Measurements from ENCODE around the gene OSBP2.
"Not testable (repeated sequence)": the region's sequence is repeated elsewhere in the genome, so short reads cannot be mapped to it uniquely, and the experiment has no call there.

The OSBP2 gene

GRCh38 chr22:30674482-30674881 lies 20.2 kb upstream of the OSBP2 start:
- no peak overlapping the region for H3K27ac ChIP-seq (ENCODE audit: low read depth, low read length)

GRCh38 chr22:30675436-30675835 lies 19.2 kb upstream of the OSBP2 start:
- no peak overlapping the region for H3K9ac ChIP-seq (ENCODE audit: low read length in 5 of 5)
- H3K36me3 ChIP-seq (ENCODE audit: control insufficient read depth in 5 of 5, insufficient read depth in 5 of 5, low read length in 5 of 5), result no peaks in the 10 kb centered on the region
- H3K4me1 ChIP-seq (ENCODE audit: control insufficient read depth in 5 of 5, insufficient read depth in 5 of 5, low read length in 5 of 5), result no peaks in the 10 kb centered on the region
- no peak overlapping the region for H3K4me3 ChIP-seq (ENCODE audit: low read depth in 1 of 5, low read length in 5 of 5)
- H3K27me3 ChIP-seq (ENCODE audit: control insufficient read depth in 5 of 5, insufficient read depth in 4 of 5, low read length in 5 of 5), result peaks cover 0 to 15% (median 5%) of the 10 kb centered on the region in 5 donors
- no peak overlapping the region for H3K27ac ChIP-seq (ENCODE audit: low read depth, low read length)
- no peaks in the 10 kb centered on the region for H3K9me3 ChIP-seq (ENCODE audit: control insufficient read depth in 5 of 5, low read length in 5 of 5)

More at GRCh38 chr22:30674482-30674881, 20.2 kb upstream of the OSBP2 start:
- Histone ChIP-seq H3K36me3 (ENCODE audit: control insufficient read depth in 5 of 5, insufficient read depth in 5 of 5, low read length in 5 of 5) (no peaks in the 10 kb centered on the region), H3K4me3 (ENCODE audit: low read depth in 1 of 5, low read length in 5 of 5) (no peak overlapping the region), H3K4me1 (ENCODE audit: control insufficient read depth in 5 of 5, insufficient read depth in 5 of 5, low read length in 5 of 5) (no peaks in the 10 kb centered on the region), H3K9ac (ENCODE audit: low read length in 5 of 5) (no peak overlapping the region), H3K27me3 (ENCODE audit: control insufficient read depth in 5 of 5, insufficient read depth in 4 of 5, low read length in 5 of 5) (peaks cover 0 to 15% (median 5%) of the 10 kb centered on the region in 5 donors), H3K9me3 (ENCODE audit: control insufficient read depth in 5 of 5, low read length in 5 of 5) (no peaks in the 10 kb centered on the region)

GRCh38 chr22:30676565-30676964 lies 18.1 kb upstream of the OSBP2 start:
- not testable (repeated sequence) for H3K4me3 ChIP-seq (ENCODE audit: low read depth in 1 of 5, low read length in 5 of 5); H3K4me1 ChIP-seq (ENCODE audit: control insufficient read depth in 5 of 5, insufficient read depth in 5 of 5, low read length in 5 of 5); H3K27ac ChIP-seq (ENCODE audit: low read depth, low read length); H3K36me3 ChIP-seq (ENCODE audit: control insufficient read depth in 5 of 5, insufficient read depth in 5 of 5, low read length in 5 of 5); H3K9me3 ChIP-seq (ENCODE audit: control insufficient read depth in 5 of 5, low read length in 5 of 5); H3K9ac ChIP-seq (ENCODE audit: low read length in 5 of 5)
- peaks cover 0 to 15% (median 5%) of the 10 kb centered on the region in 5 donors for H3K27me3 ChIP-seq (ENCODE audit: control insufficient read depth in 5 of 5, insufficient read depth in 4 of 5, low read length in 5 of 5)

- H3K9ac ChIP-seq (ENCODE audit: low read length in 5 of 5); H3K27ac ChIP-seq (ENCODE audit: low read depth, low read length); H3K9me3 ChIP-seq (ENCODE audit: control insufficient read depth in 5 of 5, low read length in 5 of 5); H3K36me3 ChIP-seq (ENCODE audit: control insufficient read depth in 5 of 5, insufficient read depth in 5 of 5, low read length in 5 of 5); H3K4me1 ChIP-seq (ENCODE audit: control insufficient read depth in 5 of 5, insufficient read depth in 5 of 5, low read length in 5 of 5); H3K4me3 ChIP-seq (ENCODE audit: low read depth in 1 of 5, low read length in 5 of 5); H3K27me3 ChIP-seq (ENCODE audit: control insufficient read depth in 5 of 5, insufficient read depth in 4 of 5, low read length in 5 of 5): not testable (repeated sequence)
These were observed 14.6 kb upstream of the OSBP2 start for GRCh38 chr22:30679895-30680690.

- Histone ChIP-seq H3K4me3 (ENCODE audit: low read depth in 1 of 5, low read length in 5 of 5) (no peak overlapping the region), H3K4me1 (ENCODE audit: control insufficient read depth in 5 of 5, insufficient read depth in 5 of 5, low read length in 5 of 5) (peaks cover 0 to 4% (median 0%) of the 10 kb centered on the region in 5 donors), H3K27me3 (ENCODE audit: control insufficient read depth in 5 of 5, insufficient read depth in 4 of 5, low read length in 5 of 5) (peaks cover 0 to 5% (median 0%) of the 10 kb centered on the region in 5 donors), H3K36me3 (ENCODE audit: control insufficient read depth in 5 of 5, insufficient read depth in 5 of 5, low read length in 5 of 5) (no peaks in the 10 kb centered on the region), H3K27ac (ENCODE audit: low read depth, low read length) (no peak overlapping the region), H3K9me3 (ENCODE audit: control insufficient read depth in 5 of 5, low read length in 5 of 5) (no peaks in the 10 kb centered on the region), H3K9ac (ENCODE audit: low read length in 5 of 5) (no peak overlapping the region)
These were observed 13.5 kb upstream of the OSBP2 start for GRCh38 chr22:30680991-30681770.

- Histone ChIP-seq H3K4me3 (ENCODE audit: low read depth in 1 of 5, low read length in 5 of 5) (no peak overlapping the region), H3K36me3 (ENCODE audit: control insufficient read depth in 5 of 5, insufficient read depth in 5 of 5, low read length in 5 of 5) (no peaks in the 10 kb centered on the region), H3K27me3 (ENCODE audit: control insufficient read depth in 5 of 5, insufficient read depth in 4 of 5, low read length in 5 of 5) (peaks cover 0 to 5% (median 0%) of the 10 kb centered on the region in 5 donors), H3K9me3 (ENCODE audit: control insufficient read depth in 5 of 5, low read length in 5 of 5) (no peaks in the 10 kb centered on the region), H3K27ac (ENCODE audit: low read depth, low read length) (no peak overlapping the region), H3K4me1 (ENCODE audit: control insufficient read depth in 5 of 5, insufficient read depth in 5 of 5, low read length in 5 of 5) (peaks cover 0 to 4% (median 0%) of the 10 kb centered on the region in 5 donors), H3K9ac (ENCODE audit: low read length in 5 of 5) (no peak overlapping the region)
These were observed 12.8 kb upstream of the OSBP2 start for GRCh38 chr22:30681831-30682230.

GRCh38 chr22:30685178-30685577 lies 9.5 kb upstream of the OSBP2 start:
- Histone ChIP-seq H3K9me3 (ENCODE audit: control insufficient read depth in 5 of 5, low read length in 5 of 5) (no peaks in the 10 kb centered on the region), H3K27me3 (ENCODE audit: control insufficient read depth in 5 of 5, insufficient read depth in 4 of 5, low read length in 5 of 5) (peaks cover 0 to 5% (median 0%) of the 10 kb centered on the region in 5 donors), H3K4me3 (ENCODE audit: low read depth in 1 of 5, low read length in 5 of 5) (no peak overlapping the region), H3K4me1 (ENCODE audit: control insufficient read depth in 5 of 5, insufficient read depth in 5 of 5, low read length in 5 of 5) (peaks cover 0 to 4% (median 0%) of the 10 kb centered on the region in 5 donors), H3K27ac (ENCODE audit: low read depth, low read length) (no peak overlapping the region), H3K36me3 (ENCODE audit: control insufficient read depth in 5 of 5, insufficient read depth in 5 of 5, low read length in 5 of 5) (no peaks in the 10 kb centered on the region), H3K9ac (ENCODE audit: low read length in 5 of 5) (no peak overlapping the region)

- Histone ChIP-seq H3K4me3 (ENCODE audit: low read depth in 1 of 5, low read length in 5 of 5) (no peak overlapping the region), H3K36me3 (ENCODE audit: control insufficient read depth in 5 of 5, insufficient read depth in 5 of 5, low read length in 5 of 5) (no peaks in the 10 kb centered on the region), H3K4me1 (ENCODE audit: control insufficient read depth in 5 of 5, insufficient read depth in 5 of 5, low read length in 5 of 5) (peaks cover 0 to 2% (median 0%) of the 10 kb centered on the region in 5 donors), H3K27me3 (ENCODE audit: control insufficient read depth in 5 of 5, insufficient read depth in 4 of 5, low read length in 5 of 5) (no peaks in the 10 kb centered on the region), H3K9ac (ENCODE audit: low read length in 5 of 5) (no peak overlapping the region), H3K27ac (ENCODE audit: low read depth, low read length) (no peak overlapping the region), H3K9me3 (ENCODE audit: control insufficient read depth in 5 of 5, low read length in 5 of 5) (no peaks in the 10 kb centered on the region)
These were observed 7.3 kb upstream of the OSBP2 start for GRCh38 chr22:30687358-30687757.

- peaks cover 0 to 8% (median 6%) of the 10 kb centered on the region in 5 donors for H3K4me1 ChIP-seq (ENCODE audit: control insufficient read depth in 5 of 5, insufficient read depth in 5 of 5, low read length in 5 of 5)
- H3K9ac ChIP-seq (ENCODE audit: low read length in 5 of 5), result no peak overlapping the region
- peaks cover 0 to 3% (median 0%) of the 10 kb centered on the region in 5 donors for H3K27me3 ChIP-seq (ENCODE audit: control insufficient read depth in 5 of 5, insufficient read depth in 4 of 5, low read length in 5 of 5)
- no peaks in the 10 kb centered on the region for H3K9me3 ChIP-seq (ENCODE audit: control insufficient read depth in 5 of 5, low read length in 5 of 5)
- no peaks in the 10 kb centered on the region for H3K36me3 ChIP-seq (ENCODE audit: control insufficient read depth in 5 of 5, insufficient read depth in 5 of 5, low read length in 5 of 5)
- no peak overlapping the region for H3K4me3 ChIP-seq (ENCODE audit: low read depth in 1 of 5, low read length in 5 of 5)
- no peak overlapping the region for H3K27ac ChIP-seq (ENCODE audit: low read depth, low read length)
These were observed 5.1 kb upstream of the OSBP2 start for GRCh38 chr22:30689622-30690021.

GRCh38 chr22:30691204-30691603 lies 3.5 kb upstream of the OSBP2 start:
- no peak overlapping the region for H3K9ac ChIP-seq (ENCODE audit: low read length in 5 of 5)
- no peak overlapping the region for H3K4me3 ChIP-seq (ENCODE audit: low read depth in 1 of 5, low read length in 5 of 5)
- no peak overlapping the region for H3K27ac ChIP-seq (ENCODE audit: low read depth, low read length)
- no peaks in the 10 kb centered on the region for H3K9me3 ChIP-seq (ENCODE audit: control insufficient read depth in 5 of 5, low read length in 5 of 5)
- H3K27me3 ChIP-seq (ENCODE audit: control insufficient read depth in 5 of 5, insufficient read depth in 4 of 5, low read length in 5 of 5), result peaks cover 0 to 9% (median 4%) of the 10 kb centered on the region in 5 donors
- peaks cover 0 to 13% (median 12%) of the 10 kb centered on the region in 5 donors for H3K4me1 ChIP-seq (ENCODE audit: control insufficient read depth in 5 of 5, insufficient read depth in 5 of 5, low read length in 5 of 5)
- H3K36me3 ChIP-seq (ENCODE audit: control insufficient read depth in 5 of 5, insufficient read depth in 5 of 5, low read length in 5 of 5), result no peaks in the 10 kb centered on the region
